ENCODE measurements around the gene IRS1. TPM values are rescaled to one million over a fixed set of nuclear protein-coding genes. Genes with fewer than 3 reads are reported as not detected.

The IRS1 gene
- total and polyA plus RNA-seq, 8 donors, result 2.1 to 26.8 (median 11.9) TPM

DNA sequence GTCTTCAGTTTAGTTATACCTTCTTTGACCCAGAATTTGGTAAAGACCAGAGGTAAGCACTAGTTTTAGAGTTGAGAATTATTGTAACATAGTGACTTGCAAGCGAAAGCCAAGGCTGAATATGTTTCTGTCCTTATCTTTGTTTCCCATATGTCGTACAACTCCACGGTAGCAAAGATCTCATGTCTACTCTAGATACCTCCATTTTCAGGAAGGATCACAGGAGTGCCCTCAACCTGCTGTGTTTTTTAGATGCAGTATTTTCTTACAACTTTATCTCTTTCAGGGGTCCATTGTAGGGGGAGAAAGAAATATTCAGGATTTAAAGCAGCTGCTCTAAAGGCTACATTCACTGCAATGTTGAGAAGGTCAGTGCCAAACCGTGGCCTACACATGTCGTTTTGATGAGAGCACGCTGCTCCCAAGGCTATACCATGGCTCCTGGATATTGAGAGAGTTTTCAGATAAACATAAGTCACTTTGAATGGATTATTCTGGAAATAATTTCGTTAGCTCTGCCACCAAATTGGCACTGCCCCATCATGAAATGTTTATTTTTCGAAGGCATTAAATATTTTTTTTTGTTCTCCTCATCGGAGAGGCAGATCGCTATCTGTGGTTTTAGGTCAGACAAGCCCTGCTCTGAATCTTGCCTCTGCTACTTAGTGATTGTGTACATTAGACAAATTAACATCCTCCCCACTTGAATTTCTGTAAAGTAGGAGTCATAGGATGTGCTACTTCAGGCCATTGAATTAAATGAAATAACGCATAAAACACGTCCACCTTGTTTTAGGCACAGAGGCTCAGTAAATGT is 38.4 kb upstream of the IRS1 start:
- intact Hi-C loops (cut with DNase I; ENCODE audit: low total_unique reads), result no loop called here
- WGBS, 5 donors, result 66 to 78% (median 75%) methylated on average over 12 of the region's 12 CpGs
- DNase-seq, result no peak
- TF ChIP-seq, protein P1, sequence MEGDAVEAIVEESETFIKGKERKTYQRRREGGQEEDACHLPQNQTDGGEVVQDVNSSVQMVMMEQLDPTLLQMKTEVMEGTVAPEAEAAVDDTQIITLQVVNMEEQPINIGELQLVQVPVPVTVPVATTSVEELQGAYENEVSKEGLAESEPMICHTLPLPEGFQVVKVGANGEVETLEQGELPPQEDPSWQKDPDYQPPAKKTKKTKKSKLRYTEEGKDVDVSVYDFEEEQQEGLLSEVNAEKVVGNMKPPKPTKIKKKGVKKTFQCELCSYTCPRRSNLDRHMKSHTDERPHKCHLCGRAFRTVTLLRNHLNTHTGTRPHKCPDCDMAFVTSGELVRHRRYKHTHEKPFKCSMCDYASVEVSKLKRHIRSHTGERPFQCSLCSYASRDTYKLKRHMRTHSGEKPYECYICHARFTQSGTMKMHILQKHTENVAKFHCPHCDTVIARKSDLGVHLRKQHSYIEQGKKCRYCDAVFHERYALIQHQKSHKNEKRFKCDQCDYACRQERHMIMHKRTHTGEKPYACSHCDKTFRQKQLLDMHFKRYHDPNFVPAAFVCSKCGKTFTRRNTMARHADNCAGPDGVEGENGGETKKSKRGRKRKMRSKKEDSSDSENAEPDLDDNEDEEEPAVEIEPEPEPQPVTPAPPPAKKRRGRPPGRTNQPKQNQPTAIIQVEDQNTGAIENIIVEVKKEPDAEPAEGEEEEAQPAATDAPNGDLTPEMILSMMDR (IDR thresholded peaks at IDR 0.05), result no peak
- TF ChIP-seq POLR2A (IDR thresholded peaks at IDR 0.05), result no peak
- no peak for TF ChIP-seq EP300 (IDR thresholded peaks at IDR 0.05)
- no peak for TF ChIP-seq POLR2AphosphoS5 (IDR thresholded peaks at IDR 0.05)
- peaks cover 0 to 4% (median 0%) of the 10 kb centered on the region in 4 donors for H3K36me3 ChIP-seq
- peaks cover 12 to 47% (median 33%) of the 10 kb centered on the region in 4 donors for H3K4me1 ChIP-seq
- H3K27me3 ChIP-seq, result no peaks in the 10 kb centered on the region
- no peaks in the 10 kb centered on the region for H3K9me3 ChIP-seq
- H3K27ac ChIP-seq, result peak overlapping the region in 3 of 5 donors; percentile 45 to 100 (median 99)
- H3K4me3 ChIP-seq, result no peak overlapping the region

GRCh38 chr2:226837334-226837733 is 37.7 kb upstream of the IRS1 start:
- Histone ChIP-seq H3K27me3 (no peaks in the 10 kb centered on the region), H3K27ac (peak overlapping the region in 4 of 5 donors; percentile 97 to 100 (median 99)), H3K36me3 (peaks cover 0 to 4% (median 0%) of the 10 kb centered on the region in 4 donors), H3K4me3 (peak overlapping the region in 1 of 4 donors; percentile 63), H3K4me1 (peaks cover 12 to 47% (median 33%) of the 10 kb centered on the region in 4 donors), H3K9me3 (no peaks in the 10 kb centered on the region)
- WGBS, 5 donors, result 86 to 90% (median 87%) methylated on average over 7 of the region's 7 CpGs
- DNase-seq, result no peak
- no peak for TF ChIP-seq EP300 (IDR thresholded peaks at IDR 0.05)
- no peak for TF ChIP-seq POLR2AphosphoS5 (IDR thresholded peaks at IDR 0.05)
- TF ChIP-seq, protein P1 (IDR thresholded peaks at IDR 0.05), result no peak
- no peak for TF ChIP-seq POLR2A (IDR thresholded peaks at IDR 0.05)
- intact Hi-C loops (cut with DNase I; ENCODE audit: low total_unique reads), result no loop called here

DNA sequence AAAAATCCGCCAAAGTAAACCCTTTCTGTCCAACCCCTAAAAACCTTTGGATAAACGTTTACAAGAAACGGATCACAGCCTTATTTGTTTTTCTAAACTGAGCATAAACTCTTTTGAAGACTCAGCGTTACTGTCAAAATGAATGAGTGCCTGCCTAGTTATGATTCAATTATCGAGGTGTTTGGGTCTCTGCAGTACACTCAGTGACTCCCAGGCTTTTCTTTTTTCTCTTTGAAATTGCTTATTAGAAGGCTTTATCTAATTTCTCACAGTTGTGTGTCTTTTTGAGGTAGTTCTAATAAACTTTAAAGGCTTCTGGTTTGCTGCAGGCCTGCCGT is 36.9 kb upstream of the IRS1 start:
- TF ChIP-seq, protein P1 (IDR thresholded peaks at IDR 0.05), result no peak
- TF ChIP-seq EP300 (IDR thresholded peaks at IDR 0.05), result no peak
- TF ChIP-seq POLR2AphosphoS5 (IDR thresholded peaks at IDR 0.05), result no peak
- no peak for TF ChIP-seq POLR2A (IDR thresholded peaks at IDR 0.05)
- Histone ChIP-seq H3K27me3 (no peaks in the 10 kb centered on the region), H3K4me3 (peak overlapping the region; percentile 58 to 84 (median 66)), H3K27ac (peak overlapping the region; percentile 97 to 100 (median 99)), H3K9me3 (no peaks in the 10 kb centered on the region), H3K4me1 (peaks cover 12 to 47% (median 33%) of the 10 kb centered on the region in 4 donors), H3K36me3 (peaks cover 0 to 4% (median 0%) of the 10 kb centered on the region in 4 donors)
- 1 to 2% (median 1%) methylated on average over 6 of the region's 6 CpGs for WGBS, 5 donors
- DNase-seq, result no peak
- intact Hi-C loops (cut with DNase I; ENCODE audit: low total_unique reads), result no loop called here

DNA sequence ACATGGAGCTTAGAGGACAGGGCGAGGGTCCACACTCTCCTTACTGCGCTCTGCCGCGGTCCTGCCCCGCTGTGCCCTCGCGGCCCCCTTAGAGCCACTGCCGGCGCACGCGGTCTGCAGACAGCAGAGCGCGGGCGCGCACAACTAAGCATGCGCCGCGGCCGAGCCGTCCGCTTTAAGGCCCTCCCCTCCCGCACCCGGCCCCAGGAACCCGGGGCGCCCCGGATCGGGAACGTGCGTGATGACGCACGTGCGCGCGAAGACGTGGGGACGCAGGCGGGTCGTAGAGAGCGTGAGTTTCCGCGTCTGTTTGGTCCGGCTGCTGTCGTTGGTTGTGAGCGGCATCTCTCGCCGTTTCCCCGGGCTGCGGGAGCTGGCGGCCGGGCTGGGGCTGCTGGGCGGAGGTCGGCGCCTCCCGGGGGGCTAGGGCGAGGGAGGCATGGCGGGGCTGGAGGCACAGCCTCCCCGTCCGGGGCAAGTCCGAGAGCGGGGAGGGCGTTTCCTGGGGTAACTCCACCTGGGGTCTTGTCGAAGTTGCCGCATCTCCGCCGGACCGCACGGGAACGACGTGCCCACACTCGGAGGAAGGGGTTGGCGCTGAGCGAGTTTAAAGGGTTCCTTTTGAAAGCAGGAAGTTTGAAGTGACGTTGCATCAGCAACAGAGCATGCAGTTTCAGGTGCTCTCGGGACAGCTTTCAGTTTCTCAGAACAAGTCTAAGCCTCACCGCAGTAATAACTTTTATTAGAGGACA is 36.4 kb upstream of the IRS1 start, which contains the start of gene RHBDD1:
RHBDD1 (plus strand) TSS at position 259 of the 752 bp plus-strand sequence. CDS start 28,640 bp downstream, outside the sequence.
- H3K9me3 ChIP-seq, result no peaks in the 10 kb centered on the region
- H3K36me3 ChIP-seq, result peaks cover 0 to 4% (median 0%) of the 10 kb centered on the region in 4 donors
- peak within 1 kb of the TSS; percentile 58 to 84 (median 66) for H3K4me3 ChIP-seq
- WGBS, 5 donors, result 0 to 1% (median 0%) methylated on average over 30 to 75 of the region's 75 CpGs
- H3K27ac ChIP-seq, result peak within 1 kb of the TSS; percentile 97 to 100 (median 99)
- H3K27me3 ChIP-seq, result no peaks in the 10 kb centered on the region
- peaks cover 12 to 47% (median 33%) of the 10 kb centered on the region in 4 donors for H3K4me1 ChIP-seq
- peak in 2 of 4 donors; percentile 69 to 90 for TF ChIP-seq POLR2A (IDR thresholded peaks at IDR 0.05)
- TF ChIP-seq, protein P1 (IDR thresholded peaks at IDR 0.05), result no peak
- peak; percentile 93 to 98 (median 96) for TF ChIP-seq POLR2AphosphoS5 (IDR thresholded peaks at IDR 0.05)
- intact Hi-C loops (cut with DNase I; ENCODE audit: low total_unique reads), result no loop called here
- DNase-seq, result peak; percentile 96 to 98

Measured in stomach (tissue), 9 donors.